GM12891 (cell line): ENCODE results near the gene GATD1.
A peak's percentile ranks its signal among the peaks of the same experiment; 100 is the strongest.

ENCODE experiments used
- DNase-seq: peaks from one replicate; pipeline ENCODE4 v3.0.0; 2011; ENCODE audit warnings: low spot score; ENCODE audit not compliant: insufficient read length
- FAIRE-seq: peaks from 2 replicates; lab custom pipeline; 2011; peaks lifted over from hg19 to GRCh38; lab: Jason Lieb, UNC
- PAX5 ChIP-seq: IDR thresholded peaks from 2 replicates; pipeline ENCODE4 v1.6.1; 2011; ENCODE audit warnings: low read length, moderate library complexity, mild to moderate bottlenecking; ENCODE audit not compliant: insufficient read depth, severe bottlenecking
- POLR2A ChIP-seq: IDR thresholded peaks from 2 replicates; pipeline ENCODE4 v1.6.1; 2011; ENCODE audit warnings: low read depth, low read length, control low read depth
- POLR2AphosphoS5 ChIP-seq: IDR thresholded peaks from 2 replicates; pipeline ENCODE4 v1.6.1; 2011; ENCODE audit warnings: low read depth, low read length, control low read depth
- POU2F2 ChIP-seq: IDR thresholded peaks from 2 replicates; pipeline ENCODE4 v1.6.1; 2011; ENCODE audit warnings: low read depth, mild to moderate bottlenecking, control low read depth, low read length, moderate library complexity
- SPI1 ChIP-seq: IDR thresholded peaks from 2 replicates; pipeline ENCODE4 v1.6.1; 2011; ENCODE audit warnings: low read depth, low read length, control low read depth
- TAF1 ChIP-seq: IDR thresholded peaks from 2 replicates; pipeline ENCODE4 v1.6.1; 2011; ENCODE audit warnings: low read depth, low read length, control low read depth

The GATD1 gene

GRCh38 chr11:794766-795633 is 17.7 kb upstream of the GATD1 start:
- DNase-seq: no peak
- FAIRE-seq: no peak
- TF ChIP-seq POU2F2: no peak
- no peak for TF ChIP-seq POLR2A
- no peak for TF ChIP-seq PAX5
- TF ChIP-seq TAF1: no peak
- TF ChIP-seq SPI1: no peak
- TF ChIP-seq POLR2AphosphoS5: no peak

DNA sequence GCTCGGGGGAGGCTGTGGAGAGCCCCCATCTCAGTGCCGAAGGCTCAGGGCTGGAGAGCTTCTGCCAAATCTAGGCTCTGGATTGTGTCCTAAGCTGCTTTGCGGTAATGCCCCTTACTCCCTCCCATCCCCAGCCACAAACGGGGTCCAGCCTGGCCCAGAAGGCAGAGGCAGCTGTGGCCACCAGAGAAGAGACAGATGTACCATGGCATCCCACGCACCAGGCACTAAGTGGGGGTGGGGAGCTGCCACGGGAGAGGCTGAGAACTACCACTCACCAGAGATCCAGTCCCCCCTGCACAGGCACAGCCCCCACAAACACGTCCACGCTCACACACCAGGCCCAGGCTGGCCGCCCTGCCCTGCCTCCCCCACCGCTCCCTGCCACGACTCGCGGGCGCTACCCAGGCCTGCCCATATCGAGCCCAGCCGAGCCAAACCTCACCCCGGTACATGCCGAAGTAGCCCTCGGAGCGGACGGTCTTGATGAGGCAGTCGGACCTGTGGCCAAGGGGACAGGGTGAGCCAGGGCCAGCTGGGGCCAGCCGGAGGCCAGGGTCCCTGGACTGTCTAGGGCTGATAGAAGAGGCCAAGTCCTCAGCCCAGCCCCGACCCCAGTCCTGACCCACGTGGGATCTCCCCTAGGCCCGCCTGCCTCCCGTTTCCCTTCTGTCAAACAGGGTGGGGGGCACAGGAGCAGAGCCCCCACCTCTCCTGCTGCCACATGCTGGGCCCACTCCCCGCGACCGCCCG is 16.9 kb upstream of the GATD1 start:
- FAIRE-seq (no peak), DNase-seq (no peak)
- no peak for TF ChIP-seq POLR2AphosphoS5
- TF ChIP-seq POU2F2: no peak
- no peak for TF ChIP-seq PAX5
- no peak for TF ChIP-seq TAF1
- TF ChIP-seq POLR2A: no peak
- no peak for TF ChIP-seq SPI1

- no peak for TF ChIP-seq POU2F2
- no peak for TF ChIP-seq POLR2AphosphoS5
- TF ChIP-seq TAF1: no peak
- TF ChIP-seq POLR2A: no peak
- TF ChIP-seq SPI1: no peak
- no peak for TF ChIP-seq PAX5
- FAIRE-seq (no peak), DNase-seq (no peak)
Observed at GRCh38 chr11:793556-793955, 16.3 kb upstream of the GATD1 start.

DNA sequence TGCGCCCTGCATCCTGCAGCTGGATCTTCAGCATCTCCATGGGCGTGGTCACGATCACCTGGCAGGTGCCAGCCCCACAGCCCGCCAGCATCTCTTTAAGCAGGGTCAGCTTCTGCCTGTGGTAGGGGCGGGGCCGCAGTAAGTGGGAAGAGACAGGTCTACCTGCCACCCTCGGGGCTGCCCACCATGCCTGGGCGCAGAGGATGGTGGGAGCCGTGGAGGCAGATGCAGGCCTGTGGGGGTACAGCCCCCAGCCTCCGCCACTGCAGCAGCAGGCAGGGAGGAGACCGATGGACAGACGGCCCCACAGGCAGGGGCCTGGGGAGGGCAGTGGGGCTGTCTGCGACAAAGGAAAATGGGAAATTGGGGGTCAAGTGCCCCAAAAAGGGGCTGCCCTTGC is 15.6 kb upstream of the GATD1 start:
- no peak for TF ChIP-seq SPI1
- no peak for TF ChIP-seq POLR2AphosphoS5
- no peak for TF ChIP-seq PAX5
- no peak for TF ChIP-seq TAF1
- no peak for TF ChIP-seq POU2F2
- TF ChIP-seq POLR2A: no peak
- no peak for DNase-seq
- FAIRE-seq: no peak

DNA sequence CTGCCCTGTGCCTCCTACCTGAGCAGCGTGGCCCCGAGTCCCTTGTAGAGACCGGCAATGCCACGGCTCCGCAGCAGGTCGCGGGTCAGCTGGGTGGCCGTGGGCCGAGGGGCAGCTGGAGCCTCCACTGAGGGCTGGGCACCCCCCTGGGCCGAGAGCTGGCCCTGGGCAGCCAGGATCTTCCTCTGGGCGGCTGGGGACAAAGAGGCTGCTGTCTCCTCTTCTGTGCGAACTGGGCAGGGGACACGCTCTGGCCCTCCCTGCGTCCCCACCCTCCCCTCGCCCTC is 15.2 kb upstream of the GATD1 start:
- no peak for DNase-seq
- FAIRE-seq: no peak
- TF ChIP-seq POLR2AphosphoS5 (no peak), POLR2A (no peak)

GRCh38 chr11:791658-792534 is 14.6 kb upstream of the GATD1 start:
- TF ChIP-seq POLR2AphosphoS5: no peak
- DNase-seq (no peak), FAIRE-seq (no peak)

DNA sequence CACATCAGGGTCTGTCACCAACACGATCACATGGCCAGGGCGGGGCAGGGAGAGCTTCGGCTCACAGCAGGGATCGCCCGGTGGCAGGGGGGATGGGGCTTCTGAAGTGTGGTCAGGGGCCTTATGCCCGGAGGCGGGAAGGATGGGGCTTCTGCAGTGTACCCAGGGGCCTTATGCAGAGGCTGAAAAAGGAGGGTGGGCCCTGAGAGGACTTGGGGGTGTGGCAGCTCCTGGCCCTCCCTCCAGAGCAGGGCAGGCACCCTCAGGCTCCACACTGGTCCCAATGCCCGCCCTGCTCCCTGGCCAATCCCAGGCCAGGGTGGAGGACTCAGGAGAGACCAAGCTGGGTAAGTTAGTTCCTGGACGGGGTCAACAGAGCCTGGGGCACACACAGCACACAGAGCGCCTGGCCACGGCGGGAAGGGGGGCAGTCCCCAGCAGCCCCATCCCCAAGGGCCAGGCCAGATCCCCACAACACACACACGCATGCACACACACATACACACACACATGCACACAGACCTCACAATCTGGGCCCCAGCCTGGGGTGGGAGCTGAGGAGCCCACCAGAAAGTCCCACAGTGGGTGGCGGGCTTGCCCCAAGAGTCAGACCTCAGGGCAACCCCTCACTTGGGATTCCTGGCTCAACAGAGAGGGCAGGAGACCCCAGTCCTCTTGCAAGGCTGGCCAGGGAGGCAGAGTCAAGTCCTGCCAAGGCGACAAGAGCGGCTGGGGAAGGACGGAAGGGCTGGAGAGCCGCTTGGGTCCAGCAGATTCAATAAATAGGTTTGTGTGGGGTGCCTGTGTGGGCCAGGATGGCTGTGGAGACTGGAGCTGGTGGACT is 13.7 kb upstream of the GATD1 start:
- DNase-seq: no peak
- no peak for FAIRE-seq
- TF ChIP-seq POU2F2: no peak
- TF ChIP-seq TAF1: no peak
- no peak for TF ChIP-seq SPI1
- no peak for TF ChIP-seq POLR2A
- no peak for TF ChIP-seq POLR2AphosphoS5
- no peak for TF ChIP-seq PAX5

DNA sequence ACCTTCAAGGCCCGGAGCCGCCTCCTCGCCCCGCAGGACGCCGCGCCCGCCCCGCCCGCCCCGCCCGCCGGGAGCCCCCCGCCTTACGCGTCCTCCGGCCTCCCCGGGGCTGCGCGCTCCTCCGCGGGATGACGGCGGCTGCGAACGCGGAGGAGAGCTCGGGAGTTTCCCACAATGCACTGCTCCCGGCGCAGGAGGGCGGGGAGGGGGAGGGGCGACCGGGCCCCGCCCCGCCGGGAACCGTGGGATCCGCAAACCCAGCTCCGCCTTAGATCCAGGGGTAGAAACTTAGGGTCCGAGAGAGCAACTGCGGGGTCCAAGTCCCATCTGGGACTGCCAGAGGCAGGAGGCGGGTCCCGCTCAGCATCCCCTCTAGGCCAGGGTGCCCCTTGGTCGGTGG is 12.7 kb upstream of the GATD1 start, which contains the start of gene CEND1:
Gene CEND1, minus strand, starts transcription at position 148 of the 400 bp plus-strand sequence. CDS start 1,514 bp downstream, outside the sequence.
- peak; percentile 75 for DNase-seq

More for the DNA sequence above, 12.7 kb upstream of the GATD1 start, which contains the start of gene CEND1:
- TF ChIP-seq POU2F2: no peak
- no peak for TF ChIP-seq POLR2AphosphoS5
- TF ChIP-seq PAX5: no peak
- no peak for TF ChIP-seq SPI1
- TF ChIP-seq TAF1: no peak
- no peak for TF ChIP-seq POLR2A
- FAIRE-seq: peak; percentile 82
